ENCODE data around the gene SS18L1. TPM values are rescaled to one million over a fixed set of nuclear protein-coding genes. Genes with fewer than 3 reads are reported as not detected.

Gene SS18L1
- total RNA-seq, 2 experiments from 2014 or later: 17.0 to 17.7 TPM

DNA sequence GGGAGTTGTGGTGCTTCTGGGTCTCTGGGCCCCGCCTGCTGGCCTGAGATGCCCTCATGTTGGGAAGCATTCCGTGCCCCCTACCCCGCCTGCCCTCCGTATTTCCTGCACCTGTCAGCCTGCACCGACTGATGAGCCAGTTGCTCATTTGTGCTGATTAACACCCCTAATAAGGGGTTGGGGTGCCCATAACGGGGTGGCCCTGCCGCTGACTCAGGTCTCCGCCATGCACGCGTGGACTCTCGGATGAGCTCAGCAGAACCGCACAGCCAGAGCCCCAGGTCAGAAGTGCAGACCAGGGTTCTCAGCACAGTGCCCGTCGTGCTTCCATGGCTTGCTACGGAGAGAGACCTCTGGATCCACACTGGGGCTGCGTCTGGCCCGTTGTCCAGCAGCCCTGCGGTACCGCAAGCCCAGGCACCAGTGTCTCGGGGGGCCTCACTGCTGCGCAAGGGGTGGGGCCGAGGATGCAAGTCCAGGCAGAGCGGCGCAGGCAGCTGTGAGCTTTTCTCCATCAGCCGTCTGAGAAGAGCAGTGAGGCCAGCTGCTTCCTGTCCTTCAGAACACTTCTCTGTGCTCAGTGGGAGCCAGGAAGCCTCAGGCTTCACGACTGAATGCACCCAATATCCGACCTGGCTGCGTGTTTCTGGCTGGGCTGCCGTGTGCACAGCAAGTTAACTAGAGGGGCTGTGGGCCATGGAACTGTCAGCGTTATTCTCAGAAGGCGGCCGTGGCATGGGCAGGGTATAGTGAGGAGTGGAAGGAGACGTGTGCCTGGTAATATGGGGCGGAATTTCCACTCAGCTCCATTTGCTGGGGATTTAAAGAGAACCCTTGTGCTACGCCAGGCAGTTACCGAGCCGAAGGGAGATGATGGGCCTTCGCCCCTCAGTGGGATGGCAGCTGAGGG, 57.9 kb downstream of the SS18L1 start:
- H2AFZ ChIP-seq (ENCODE audit: low read length): no peak overlapping the region
- CTCF ChIA-PET (ENCODE audit: unreplicated experiment): interaction anchor here (0.6 kb wide), 1 partner anchor 84 kb away, joined by 8 read pairs; no protein-coding TSS in a partner anchor
- no TSS peak for BruUV-seq (replicated peaks)
- POLR2A ChIA-PET: interaction anchor here (0.8 kb wide), 1 partner anchor 171 kb away, joined by 3 read pairs; no protein-coding TSS in a partner anchor
- peaks cover 62% of the 10 kb centered on the region for H3K36me3 ChIP-seq (ENCODE audit: insufficient read depth, low read length)
- peak overlapping the region; percentile 19; the same call in 1 of the 2 replicates for H3K4me2 ChIP-seq (ENCODE audit: low read length)
- H3K4me1 ChIP-seq (ENCODE audit: insufficient read depth, low read length, poor library complexity, severe bottlenecking): peaks cover 23% of the 10 kb centered on the region
- H3K9me2 ChIP-seq (ENCODE audit: insufficient read depth, low read length): no peaks in the 10 kb centered on the region
- TF ChIP-seq, protein P1, sequence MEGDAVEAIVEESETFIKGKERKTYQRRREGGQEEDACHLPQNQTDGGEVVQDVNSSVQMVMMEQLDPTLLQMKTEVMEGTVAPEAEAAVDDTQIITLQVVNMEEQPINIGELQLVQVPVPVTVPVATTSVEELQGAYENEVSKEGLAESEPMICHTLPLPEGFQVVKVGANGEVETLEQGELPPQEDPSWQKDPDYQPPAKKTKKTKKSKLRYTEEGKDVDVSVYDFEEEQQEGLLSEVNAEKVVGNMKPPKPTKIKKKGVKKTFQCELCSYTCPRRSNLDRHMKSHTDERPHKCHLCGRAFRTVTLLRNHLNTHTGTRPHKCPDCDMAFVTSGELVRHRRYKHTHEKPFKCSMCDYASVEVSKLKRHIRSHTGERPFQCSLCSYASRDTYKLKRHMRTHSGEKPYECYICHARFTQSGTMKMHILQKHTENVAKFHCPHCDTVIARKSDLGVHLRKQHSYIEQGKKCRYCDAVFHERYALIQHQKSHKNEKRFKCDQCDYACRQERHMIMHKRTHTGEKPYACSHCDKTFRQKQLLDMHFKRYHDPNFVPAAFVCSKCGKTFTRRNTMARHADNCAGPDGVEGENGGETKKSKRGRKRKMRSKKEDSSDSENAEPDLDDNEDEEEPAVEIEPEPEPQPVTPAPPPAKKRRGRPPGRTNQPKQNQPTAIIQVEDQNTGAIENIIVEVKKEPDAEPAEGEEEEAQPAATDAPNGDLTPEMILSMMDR (conservative IDR thresholded peaks at IDR 0.05; ENCODE audit: low read length): no peak
- TF ChIP-seq EZH2phosphoT487 (IDR thresholded peaks at IDR 0.05; ENCODE audit: borderline replicate concordance, low read depth, low read length): no peak
- H3K79me2 ChIP-seq (ENCODE audit: insufficient read depth, low read depth, low read length): no peaks in the 10 kb centered on the region
- no peak overlapping the region for H3K4me3 ChIP-seq (ENCODE audit: low read depth, low read length, poor library complexity, severe bottlenecking)
- H3K9me3 ChIP-seq (ENCODE audit: low read length): no peaks in the 10 kb centered on the region
- intact Hi-C loops (cut with micrococcal nuclease; ENCODE audit: unreplicated experiment): no loop called here
- peak; percentile 70 for DNase-seq (ENCODE audit: low spot score)
- no peak overlapping the region for H3K27ac ChIP-seq (ENCODE audit: low read depth, low read length, poor library complexity, severe bottlenecking)
- H4K20me1 ChIP-seq (ENCODE audit: insufficient read depth, low read length): no peaks in the 10 kb centered on the region

GRCh38 chr20:62202083-62202395, 58.5 kb downstream of the SS18L1 start:
- no peaks in the 10 kb centered on the region for H3K9me3 ChIP-seq (ENCODE audit: low read length)
- no peak for DNase-seq (ENCODE audit: low spot score)
- ChIA-PET CTCF (ENCODE audit: unreplicated experiment) (no interaction called here), POLR2A (interaction anchor here (0.7 kb wide), 1 partner anchor 98 kb away, joined by 3 read pairs; no protein-coding TSS in a partner anchor)
- no peaks in the 10 kb centered on the region for H3K9me2 ChIP-seq (ENCODE audit: insufficient read depth, low read length)
- H3K4me1 ChIP-seq (ENCODE audit: insufficient read depth, low read length, poor library complexity, severe bottlenecking): peaks cover 23% of the 10 kb centered on the region
- intact Hi-C loops (cut with micrococcal nuclease; ENCODE audit: unreplicated experiment): no loop called here
- no TSS peak for BruUV-seq (replicated peaks)
- H3K4me2 ChIP-seq (ENCODE audit: low read length): no peak overlapping the region
- no peaks in the 10 kb centered on the region for H3K79me2 ChIP-seq (ENCODE audit: insufficient read depth, low read depth, low read length)
- no peak overlapping the region for H2AFZ ChIP-seq (ENCODE audit: low read length)
- no peaks in the 10 kb centered on the region for H4K20me1 ChIP-seq (ENCODE audit: insufficient read depth, low read length)
- H3K27ac ChIP-seq (ENCODE audit: low read depth, low read length, poor library complexity, severe bottlenecking): no peak overlapping the region
- TF ChIP-seq, protein P1 (conservative IDR thresholded peaks at IDR 0.05; ENCODE audit: low read length): no peak
- TF ChIP-seq EZH2phosphoT487 (IDR thresholded peaks at IDR 0.05; ENCODE audit: borderline replicate concordance, low read depth, low read length): no peak
- H3K4me3 ChIP-seq (ENCODE audit: low read depth, low read length, poor library complexity, severe bottlenecking): no peak overlapping the region
- H3K36me3 ChIP-seq (ENCODE audit: insufficient read depth, low read length): peaks cover 61% of the 10 kb centered on the region

Measured in OCI-LY7 (cell line).